ENCODE measurements around the gene FBN2.

Gene FBN2

GRCh38 chr5:128434993-128435392 lies 103.1 kb downstream of the FBN2 start:
- TF ChIP-seq CTCF (IDR thresholded peaks at IDR 0.05; ENCODE audit: insufficient read depth, low read depth, low read length, missing control alignments) = no peak
- H3K4me3 ChIP-seq (ENCODE audit: low read depth, low read length) = no peak overlapping the region
- DNase-seq (ENCODE audit: low read depth) = no peak

- no peak overlapping the region for H3K4me3 ChIP-seq (ENCODE audit: low read depth, low read length)
- DNase-seq (ENCODE audit: low read depth) = no peak
- no peak for TF ChIP-seq CTCF (IDR thresholded peaks at IDR 0.05; ENCODE audit: insufficient read depth, low read depth, low read length, missing control alignments)
These were observed 105.1 kb downstream of the FBN2 start for GRCh38 chr5:128432913-128433440.

GRCh38 chr5:128427921-128428320 lies 110.1 kb downstream of the FBN2 start:
- H3K4me3 ChIP-seq (ENCODE audit: low read depth, low read length) = no peak overlapping the region
- no peak for DNase-seq (ENCODE audit: low read depth)
- TF ChIP-seq CTCF (IDR thresholded peaks at IDR 0.05; ENCODE audit: insufficient read depth, low read depth, low read length, missing control alignments) = no peak

GRCh38 chr5:128426090-128426534 lies 111.9 kb downstream of the FBN2 start:
- no peak for TF ChIP-seq CTCF (IDR thresholded peaks at IDR 0.05; ENCODE audit: insufficient read depth, low read depth, low read length, missing control alignments)
- H3K4me3 ChIP-seq (ENCODE audit: low read depth, low read length) = no peak overlapping the region
- DNase-seq (ENCODE audit: low read depth) = peak; percentile 76

GRCh38 chr5:128424646-128425045 lies 113.4 kb downstream of the FBN2 start:
- no peak for TF ChIP-seq CTCF (IDR thresholded peaks at IDR 0.05; ENCODE audit: insufficient read depth, low read depth, low read length, missing control alignments)
- H3K4me3 ChIP-seq (ENCODE audit: low read depth, low read length) = no peak overlapping the region
- no peak for DNase-seq (ENCODE audit: low read depth)

GRCh38 chr5:128422612-128423011 lies 115.4 kb downstream of the FBN2 start:
- DNase-seq (ENCODE audit: low read depth) = no peak
- no peak overlapping the region for H3K4me3 ChIP-seq (ENCODE audit: low read depth, low read length)
- TF ChIP-seq CTCF (IDR thresholded peaks at IDR 0.05; ENCODE audit: insufficient read depth, low read depth, low read length, missing control alignments) = no peak

- DNase-seq (ENCODE audit: low read depth) = no peak
- H3K4me3 ChIP-seq (ENCODE audit: low read depth, low read length) = no peak overlapping the region
- no peak for TF ChIP-seq CTCF (IDR thresholded peaks at IDR 0.05; ENCODE audit: insufficient read depth, low read depth, low read length, missing control alignments)
These were observed 123.6 kb downstream of the FBN2 start for GRCh38 chr5:128414469-128414868.

All from GM12865 (cell line).